ENCODE data around the gene ACAN. TPM values are rescaled to one million over a fixed set of nuclear protein-coding genes. Genes with fewer than 3 reads are reported as not detected.

The ACAN gene
- total and polyA plus RNA-seq, 9 of the 15 experiments (the other 6 are each of a cell fraction or from before 2014, with no cell fraction given): not detected

DNA sequence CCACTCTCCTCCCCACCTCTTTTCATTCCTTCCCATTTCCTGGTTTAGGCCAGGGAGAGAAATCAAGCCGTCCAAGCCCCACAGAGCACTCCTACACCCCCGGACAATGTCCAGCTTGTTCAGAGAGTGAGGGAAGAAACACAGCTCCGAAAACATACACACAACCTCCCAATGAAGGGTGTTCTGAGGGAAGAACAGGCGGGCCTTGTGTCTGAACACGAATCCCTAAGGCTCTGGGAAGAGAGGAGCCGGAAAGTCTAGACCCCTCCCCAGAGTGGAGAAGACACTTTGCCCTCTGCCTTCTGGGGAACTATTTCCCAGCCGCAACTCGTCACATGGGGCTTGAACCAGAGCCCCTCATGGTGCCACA is 30.5 kb downstream of the ACAN start:
- no peak overlapping the region for H3K9ac ChIP-seq (ENCODE audit: insufficient read depth in 1 of 2, low read depth in 2 of 2, low read length in 2 of 2)
- H3K4me3 ChIP-seq: no peak overlapping the region
- no peaks in the 10 kb centered on the region for H3K36me3 ChIP-seq (ENCODE audit: control insufficient read depth, insufficient read depth, low read length)
- no peak overlapping the region for H2AFZ ChIP-seq (ENCODE audit: low read depth, low read length)
- peaks cover 0 to 5% of the 10 kb centered on the region in 2 experiments; a peak in 3 of 5 replicates for H3K4me1 ChIP-seq (replicated peaks in 1 of 2; ENCODE audit: control insufficient read depth in 2 of 2, insufficient read depth in 2 of 2, low read length in 2 of 2)
- no peaks in the 10 kb centered on the region; the same call in 1 of the 2 replicates for H4K20me1 ChIP-seq (replicated peaks; ENCODE audit: control insufficient read depth, insufficient read depth, low read length)
- H3K4me2 ChIP-seq (ENCODE audit: insufficient read depth, low read length): no peak overlapping the region
- no peaks in the 10 kb centered on the region for H3K79me2 ChIP-seq (ENCODE audit: control insufficient read depth, insufficient read depth, low read length)
- H3K27me3 ChIP-seq (ENCODE audit: control insufficient read depth in 2 of 2, insufficient read depth in 2 of 2, low read length in 2 of 2): peaks cover 3 to 29% of the 10 kb centered on the region in 2 experiments; a peak in 4 of 5 replicates
- ChIA-PET POLR2A (interaction anchor here (0.7 kb wide), 1 partner anchor 9 kb away, joined by 5 read pairs; no protein-coding TSS in a partner anchor), CTCF (ENCODE audit: low intra/inter-chr PET ratio) (interaction anchor here (0.6 to 1.4 kb wide), 2 partner anchors 176 to 389 kb away, joined by 5 to 12 read pairs; no protein-coding TSS in a partner anchor)
- no peaks in the 10 kb centered on the region for H3K9me3 ChIP-seq (replicated peaks; ENCODE audit: control insufficient read depth, insufficient read depth, low read depth, low read length)
- no peak overlapping the region for H3K27ac ChIP-seq (ENCODE audit: extremely low read depth, low read depth, low read length)
- in situ Hi-C loops (cut with MboI): no loop called here
- no peak for DNase-seq (ENCODE audit: extremely low read depth in 1 of 4, low spot score in 3 of 4)
- no peak for ATAC-seq
- intact Hi-C loops (cut with micrococcal nuclease): loop anchor here (1.0 kb wide), 2 partner anchors 176 to 357 kb away; no protein-coding TSS in a partner anchor
- no peak for FAIRE-seq
- no TSS peak for BruUV-seq (replicated peaks)
- 7% methylated on average over 8 of the region's 8 CpGs for WGBS (ENCODE audit: insufficient coverage, low coverage, missing lambda C conversion rate)
- no peaks in the 10 kb centered on the region for H3K9me1 ChIP-seq (ENCODE audit: control insufficient read depth, insufficient read depth, low read length)
- TF ChIP-seq ZNF584 (CRISPR knock-in tag; IDR thresholded peaks at IDR 0.05; ENCODE audit: low read depth): no peak
- no peak for TF ChIP-seq TAF15 (IDR thresholded peaks at IDR 0.05; ENCODE audit: low read depth, low read length)
- no peak for TF ChIP-seq NFATC3 (IDR thresholded peaks at IDR 0.05)
- TF ChIP-seq, protein P1, sequence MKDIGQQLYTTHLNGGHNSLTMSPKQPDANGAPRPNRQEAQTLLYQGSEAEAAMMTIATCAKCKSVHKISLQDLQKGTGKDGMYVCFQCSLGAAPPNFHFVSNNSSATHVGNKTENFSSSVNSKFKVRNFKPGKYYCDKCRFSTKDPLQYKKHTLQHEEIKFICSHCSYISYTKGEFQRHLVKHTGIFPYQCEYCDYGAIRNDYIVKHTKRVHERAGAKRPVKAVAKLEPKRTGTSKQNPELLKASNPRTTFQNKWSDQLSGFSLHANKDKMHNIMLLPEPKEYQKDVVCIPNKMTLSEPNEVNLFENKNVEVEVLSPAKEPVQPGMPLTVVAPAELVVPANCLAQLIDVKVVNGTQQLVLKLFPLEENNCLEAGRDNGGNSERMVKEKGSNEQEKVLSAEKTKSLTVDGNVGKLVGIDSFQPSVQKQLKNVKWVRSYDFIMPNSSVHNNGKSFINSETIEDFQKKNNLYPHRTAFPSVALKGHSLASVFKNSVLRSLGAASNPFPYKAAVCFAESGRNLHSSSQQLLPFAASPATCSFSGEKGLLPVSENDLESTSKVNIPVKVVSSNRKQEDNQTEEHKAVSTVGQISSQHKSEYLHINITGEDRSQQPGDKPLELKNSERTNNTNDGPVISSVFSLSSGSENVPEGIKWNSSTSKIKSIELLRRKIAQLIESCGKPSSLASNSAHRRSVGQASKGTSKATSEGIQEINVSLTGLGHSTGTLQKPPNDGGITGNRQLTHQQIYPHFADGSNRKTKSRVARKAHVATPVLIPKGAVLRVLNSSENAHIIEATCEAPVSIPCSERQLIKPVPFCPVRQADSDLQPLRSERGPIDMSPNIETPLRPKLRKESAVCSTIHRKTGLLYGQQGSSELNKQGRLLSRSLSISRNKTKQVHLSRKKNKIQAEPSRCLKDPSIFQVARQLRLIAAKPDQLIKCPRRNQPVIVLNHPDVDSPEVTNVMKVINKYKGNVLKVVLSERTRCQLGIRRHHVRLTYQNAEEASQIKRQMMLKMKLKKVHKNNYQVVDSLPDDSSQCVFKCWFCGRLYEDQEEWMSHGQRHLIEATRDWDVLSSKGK (CRISPR knock-in tag; IDR thresholded peaks at IDR 0.05): no peak
- no peak for TF ChIP-seq CXXC5 (CRISPR knock-in tag; IDR thresholded peaks at IDR 0.05)
- TF ChIP-seq, protein P2, sequence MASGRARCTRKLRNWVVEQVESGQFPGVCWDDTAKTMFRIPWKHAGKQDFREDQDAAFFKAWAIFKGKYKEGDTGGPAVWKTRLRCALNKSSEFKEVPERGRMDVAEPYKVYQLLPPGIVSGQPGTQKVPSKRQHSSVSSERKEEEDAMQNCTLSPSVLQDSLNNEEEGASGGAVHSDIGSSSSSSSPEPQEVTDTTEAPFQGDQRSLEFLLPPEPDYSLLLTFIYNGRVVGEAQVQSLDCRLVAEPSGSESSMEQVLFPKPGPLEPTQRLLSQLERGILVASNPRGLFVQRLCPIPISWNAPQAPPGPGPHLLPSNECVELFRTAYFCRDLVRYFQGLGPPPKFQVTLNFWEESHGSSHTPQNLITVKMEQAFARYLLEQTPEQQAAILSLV (tag; IDR thresholded peaks at IDR 0.05): no peak
- TF ChIP-seq, protein P3, sequence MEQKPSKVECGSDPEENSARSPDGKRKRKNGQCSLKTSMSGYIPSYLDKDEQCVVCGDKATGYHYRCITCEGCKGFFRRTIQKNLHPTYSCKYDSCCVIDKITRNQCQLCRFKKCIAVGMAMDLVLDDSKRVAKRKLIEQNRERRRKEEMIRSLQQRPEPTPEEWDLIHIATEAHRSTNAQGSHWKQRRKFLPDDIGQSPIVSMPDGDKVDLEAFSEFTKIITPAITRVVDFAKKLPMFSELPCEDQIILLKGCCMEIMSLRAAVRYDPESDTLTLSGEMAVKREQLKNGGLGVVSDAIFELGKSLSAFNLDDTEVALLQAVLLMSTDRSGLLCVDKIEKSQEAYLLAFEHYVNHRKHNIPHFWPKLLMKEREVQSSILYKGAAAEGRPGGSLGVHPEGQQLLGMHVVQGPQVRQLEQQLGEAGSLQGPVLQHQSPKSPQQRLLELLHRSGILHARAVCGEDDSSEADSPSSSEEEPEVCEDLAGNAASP (IDR thresholded peaks at IDR 0.05): no peak
- TF ChIP-seq CHD1 (IDR thresholded peaks at IDR 0.05; ENCODE audit: low read length): no peak
- TF ChIP-seq, protein P4, sequence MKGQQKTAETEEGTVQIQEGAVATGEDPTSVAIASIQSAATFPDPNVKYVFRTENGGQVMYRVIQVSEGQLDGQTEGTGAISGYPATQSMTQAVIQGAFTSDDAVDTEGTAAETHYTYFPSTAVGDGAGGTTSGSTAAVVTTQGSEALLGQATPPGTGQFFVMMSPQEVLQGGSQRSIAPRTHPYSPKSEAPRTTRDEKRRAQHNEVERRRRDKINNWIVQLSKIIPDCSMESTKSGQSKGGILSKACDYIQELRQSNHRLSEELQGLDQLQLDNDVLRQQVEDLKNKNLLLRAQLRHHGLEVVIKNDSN (CRISPR knock-in tag; IDR thresholded peaks at IDR 0.05): no peak
- no peak for TF ChIP-seq SRSF7 (optimal IDR thresholded peaks at IDR 0.05; ENCODE audit: low read depth, low read length)
- TF ChIP-seq KDM4B (IDR thresholded peaks at IDR 0.05; ENCODE audit: borderline replicate concordance in 2 of 2, low read depth in 1 of 2): no peak
- no peak for TF ChIP-seq KLF16 (IDR thresholded peaks at IDR 0.05)
- TF ChIP-seq ZNF133 (CRISPR knock-in tag; IDR thresholded peaks at IDR 0.05): no peak
- TF ChIP-seq BRCA1 (IDR thresholded peaks at IDR 0.05): no peak
- no peak for TF ChIP-seq BRCA1 (CRISPR knock-in tag; IDR thresholded peaks at IDR 0.05)
- no peak for TF ChIP-seq MAFK (IDR thresholded peaks at IDR 0.05; ENCODE audit: low read length)

Data from K562 (cell line).